ENCODE results near the gene SLC36A2.

GRCh38 chr5:151285683-151286082 is 61.7 kb downstream of the SLC36A2 start:
- no peak for TF ChIP-seq CEBPB (IDR thresholded peaks at IDR 0.05)
- TF ChIP-seq YY1 (IDR thresholded peaks at IDR 0.05; ENCODE audit: low read depth) = no peak
- TF ChIP-seq NFIC (IDR thresholded peaks at IDR 0.05) = no peak
- TF ChIP-seq TAF1 (IDR thresholded peaks at IDR 0.05; ENCODE audit: low read depth) = no peak
- TF ChIP-seq ZBTB7A (IDR thresholded peaks at IDR 0.05; ENCODE audit: low read depth) = no peak
- TF ChIP-seq CREB1 (IDR thresholded peaks at IDR 0.05; ENCODE audit: low read depth) = no peak
- TF ChIP-seq TEAD4 (IDR thresholded peaks at IDR 0.05) = peak; percentile 77
- TF ChIP-seq RAD21 (IDR thresholded peaks at IDR 0.05; ENCODE audit: low read depth) = no peak
- no peak for TF ChIP-seq MAX (IDR thresholded peaks at IDR 0.05)
